GM23248 (cell line): ENCODE data around the gene MOV10L1. TPM values are rescaled to one million over a fixed set of nuclear protein-coding genes. Genes with fewer than 3 reads are reported as not detected.
A peak's percentile ranks its signal among the peaks of the same experiment; 100 is the strongest.

ENCODE experiments used
- DNase-seq: peaks from one replicate; pipeline ENCODE4 v3.0.0-alpha.2; 2015
- H2AFZ ChIP-seq: fragments of 200-600 bp; sonication (generic); 2 replicates; pipeline ENCODE4 v1.6.1; 2016; ENCODE audit warnings: antibody characterized with exemption
- H3F3A ChIP-seq: fragments of 200-600 bp; sonication (generic); 2 replicates; pipeline ENCODE4 v1.6.1; 2016; ENCODE audit warnings: mild to moderate bottlenecking, antibody characterized with exemption, mixed run types; ENCODE audit not compliant: insufficient read depth
- H3K27ac ChIP-seq: fragments of 200-600 bp; sonication (generic); 2 replicates; pipeline ENCODE4 v1.5.1; 2016; ENCODE audit warnings: mild to moderate bottlenecking
- H3K27me3 ChIP-seq: fragments of 200-600 bp; sonication (generic); replicated peaks from 2 replicates; pipeline ENCODE4 v1.6.1; 2016; ENCODE audit warnings: mild to moderate bottlenecking; ENCODE audit not compliant: insufficient read depth
- H3K36me3 ChIP-seq: fragments of 200-600 bp; sonication (generic); 2 replicates; pipeline ENCODE4 v1.6.1; 2016; ENCODE audit warnings: low read depth, mild to moderate bottlenecking
- H3K4me1 ChIP-seq: fragments of 200-600 bp; sonication (generic); 2 replicates; pipeline ENCODE4 v1.6.1; 2016; ENCODE audit warnings: mild to moderate bottlenecking; ENCODE audit not compliant: insufficient read depth
- H3K4me2 ChIP-seq: fragments of 200-600 bp; sonication (generic); one replicate; pipeline ENCODE4 v1.6.1; 2016; ENCODE audit warnings: mild to moderate bottlenecking; ENCODE audit not compliant: unreplicated experiment
- H3K4me3 ChIP-seq: fragments of 200-600 bp; sonication (generic); 2 replicates; pipeline ENCODE4 v1.5.1; 2016; ENCODE audit warnings: mild to moderate bottlenecking
- H3K79me2 ChIP-seq: fragments of 200-600 bp; sonication (generic); 2 replicates; pipeline ENCODE4 v1.6.1; 2016; ENCODE audit warnings: mild to moderate bottlenecking; ENCODE audit not compliant: insufficient read depth
- H3K9ac ChIP-seq: fragments of 200-600 bp; sonication (generic); 2 replicates; pipeline ENCODE4 v1.6.1; 2016; ENCODE audit warnings: mild to moderate bottlenecking
- H3K9me2 ChIP-seq: fragments of 200-600 bp; sonication (generic); 2 replicates; pipeline ENCODE4 v1.6.1; 2016; ENCODE audit warnings: mixed run types, mild to moderate bottlenecking, moderate library complexity; ENCODE audit not compliant: insufficient read depth
- H3K9me3 ChIP-seq: fragments of 200-600 bp; sonication (generic); one replicate; pipeline ENCODE4 v1.6.1; 2017; ENCODE audit warnings: low read depth
- H4K20me1 ChIP-seq: fragments of 200-600 bp; sonication (generic); 2 replicates; pipeline ENCODE4 v1.6.0; 2016; ENCODE audit not compliant: insufficient read depth
- EZH2 ChIP-seq: fragments of 200-600 bp; sonication (generic); IDR thresholded peaks from 2 replicates; pipeline ENCODE4 v1.6.1; 2018; ENCODE audit warnings: antibody characterized with exemption, mild to moderate bottlenecking; ENCODE audit not compliant: insufficient read depth, poor library complexity, severe bottlenecking
- EZH2phosphoT487 ChIP-seq: fragments of 200-600 bp; sonication (generic); IDR thresholded peaks from 2 replicates; pipeline ENCODE4 v1.6.1; 2018; ENCODE audit warnings: antibody characterized with exemption, moderate library complexity, mild to moderate bottlenecking, low read depth; ENCODE audit not compliant: insufficient read depth
- WGBS, 2 experiments: methylation state at CpG; one replicate each; pipeline ENCODE4 v1.1.6; 2015 to 2017; ENCODE audit warnings: low lambda C conversion rate in 2 of 2, low coverage in 1 of 2; ENCODE audit errors: missing lambda C conversion rate in 2 of 2; 5-methylcytosine and 5-hydroxymethylcytosine counted together
- in situ Hi-C: fragments of 300-500 bp; cut with MboI; formaldehyde crosslinking; loops from 2 replicates; pipeline ENCODE4 v1.15.0; 2020
- polyA plus RNA-seq: library from polyadenylated mRNA; unstranded; fragments of >200 nt; fragmentation: Nextera tagmentation; extraction: Ambion mirVana; gene quantifications from 2 replicates; pipeline ENCODE4 v1.2.1, GENCODE V29; 2016
- total RNA-seq: library from RNA; depleted of rRNA; stranded (reverse); fragments of >200 nt; shearing (Covaris generic); gene quantifications from 2 replicates; pipeline ENCODE4 v1.2.3, GENCODE V29; 2014; rRNA removed

The MOV10L1 gene
- not detected in 2 replicates for total RNA-seq
- polyA plus RNA-seq: not detected in 2 replicates

DNA sequence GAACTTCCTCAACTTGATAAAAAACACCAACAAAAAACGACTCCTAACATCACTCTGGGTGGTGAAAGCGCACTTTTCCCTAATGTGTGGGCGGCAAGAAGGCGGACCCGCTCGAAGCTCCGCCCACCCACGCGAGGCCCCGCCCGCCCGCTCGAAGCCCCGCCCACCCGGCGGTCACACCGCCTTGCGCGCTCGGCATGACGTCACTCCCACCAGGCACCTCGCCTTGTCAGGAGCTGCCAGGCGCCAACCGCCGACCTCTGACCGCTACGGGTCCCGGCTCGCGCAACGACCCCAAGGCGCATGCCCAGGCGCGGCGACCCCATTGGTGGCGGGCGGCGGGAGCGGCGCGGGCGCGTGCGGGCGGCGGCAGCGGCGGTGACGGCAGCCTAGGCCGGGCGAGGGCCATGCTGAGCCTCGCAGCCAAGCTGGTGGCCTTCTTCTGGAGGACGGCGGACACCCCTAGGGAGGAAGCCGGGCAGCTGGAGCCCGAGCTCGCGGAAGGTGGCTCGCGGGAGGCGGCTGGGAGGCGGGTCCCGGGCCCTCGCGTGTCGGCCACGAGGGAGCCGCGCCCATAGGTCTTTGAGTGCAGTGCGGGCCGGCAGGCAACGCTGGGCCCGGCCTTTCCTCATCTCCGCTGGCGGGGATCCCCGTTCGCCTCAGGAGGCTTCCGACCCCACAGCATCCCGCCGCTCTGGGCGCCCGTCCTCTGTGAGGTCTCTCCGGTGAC lies at the start of gene MOV10L1:
MOV10L1 (plus strand) TSS at position 325 of the 730 bp plus-strand sequence; CDS start at position 408, 83 bp downstream.
- Histone ChIP-seq H3K9me2 (no peaks in the 10 kb centered on the region), H3K79me2 (no peaks in the 10 kb centered on the region), H3F3A (no peaks in the 10 kb centered on the region), H3K36me3 (no peaks in the 10 kb centered on the region), H3K9ac (no peak within 1 kb of the TSS), H3K4me1 (no peaks in the 10 kb centered on the region), H3K4me2 (no peak within 1 kb of the TSS), H3K9me3 (no peaks in the 10 kb centered on the region), H3K27ac (no peak within 1 kb of the TSS), H3K4me3 (no peak within 1 kb of the TSS), H3K27me3 (peaks cover 18% of the 10 kb centered on the region), H2AFZ (no peak within 1 kb of the TSS), H4K20me1 (no peaks in the 10 kb centered on the region)
- 60 to 72% methylated on average over 39 to 82 of the region's 83 CpGs for WGBS, 2 experiments
- in situ Hi-C loops: no loop called here
- TF ChIP-seq EZH2phosphoT487 (no peak), EZH2 (no peak)
- peak; percentile 30 for DNase-seq

DNA sequence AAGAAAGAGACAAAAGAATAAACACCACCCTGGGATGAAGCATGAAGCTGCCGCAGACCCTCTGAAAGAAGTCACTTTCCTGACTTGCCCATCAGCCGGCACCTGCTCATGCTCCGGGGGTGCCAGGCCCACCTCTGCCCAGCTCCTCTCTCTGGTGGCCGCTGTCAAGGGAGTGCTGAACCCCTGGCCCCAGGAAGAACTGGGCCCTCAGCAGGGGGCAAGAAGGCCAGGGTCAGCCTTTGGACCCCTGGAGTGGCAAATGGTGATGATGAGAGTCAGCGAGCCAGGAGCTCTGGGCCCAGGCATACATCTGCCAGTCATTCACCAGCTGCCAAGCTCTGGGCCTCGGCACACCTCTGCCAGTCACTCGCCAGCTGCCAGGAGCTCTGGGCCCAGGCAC lies 49.1 kb upstream of the MOV10L1 start:
- TF ChIP-seq EZH2phosphoT487 (no peak), EZH2 (no peak)
- H3K36me3 ChIP-seq: no peaks in the 10 kb centered on the region
- 59 to 67% methylated on average over 7 of the region's 7 CpGs for WGBS, 2 experiments
- no peaks in the 10 kb centered on the region for H3K9me2 ChIP-seq
- no peak overlapping the region for H3K27ac ChIP-seq
- H3K27me3 ChIP-seq: 0 out of 2 replicates have a peak, but pooled peaks cover 8% of the 10 kb centered on the region
- no peak overlapping the region for H2AFZ ChIP-seq
- in situ Hi-C loops: no loop called here
- H3K4me1 ChIP-seq: no peaks in the 10 kb centered on the region
- no peaks in the 10 kb centered on the region for H3K9me3 ChIP-seq
- H3K4me3 ChIP-seq: no peak overlapping the region
- H3K9ac ChIP-seq: no peak overlapping the region
- no peaks in the 10 kb centered on the region for H4K20me1 ChIP-seq
- no peaks in the 10 kb centered on the region for H3F3A ChIP-seq
- DNase-seq: no peak
- H3K79me2 ChIP-seq: no peaks in the 10 kb centered on the region
- H3K4me2 ChIP-seq: no peak overlapping the region

- 0 out of 2 replicates have a peak, but pooled peaks cover 8% of the 10 kb centered on the region for H3K27me3 ChIP-seq
- DNase-seq: no peak
- H3K4me1 ChIP-seq: no peaks in the 10 kb centered on the region
- WGBS, 2 experiments: 52 to 60% methylated on average over 17 of the region's 17 CpGs
- no peaks in the 10 kb centered on the region for H4K20me1 ChIP-seq
- H3K27ac ChIP-seq: no peak overlapping the region
- no peak overlapping the region for H3K9ac ChIP-seq
- in situ Hi-C loops: no loop called here
- no peaks in the 10 kb centered on the region for H3K36me3 ChIP-seq
- no peak overlapping the region for H3K4me2 ChIP-seq
- no peaks in the 10 kb centered on the region for H3K9me2 ChIP-seq
- no peak overlapping the region for H3K4me3 ChIP-seq
- H3K79me2 ChIP-seq: no peaks in the 10 kb centered on the region
- H3K9me3 ChIP-seq: no peaks in the 10 kb centered on the region
- H2AFZ ChIP-seq: no peak overlapping the region
- no peak for TF ChIP-seq EZH2phosphoT487
- H3F3A ChIP-seq: no peaks in the 10 kb centered on the region
These were observed 48.3 kb upstream of the MOV10L1 start for GRCh38 chr22:50041361-50042065.

- Histone ChIP-seq H4K20me1 (no peaks in the 10 kb centered on the region), H3K9me2 (no peaks in the 10 kb centered on the region), H2AFZ (no peak overlapping the region), H3F3A (no peaks in the 10 kb centered on the region), H3K9me3 (no peaks in the 10 kb centered on the region), H3K36me3 (no peaks in the 10 kb centered on the region), H3K4me3 (no peak overlapping the region), H3K27ac (no peak overlapping the region), H3K27me3 (0 out of 2 replicates have a peak, but pooled peaks cover 4% of the 10 kb centered on the region), H3K4me2 (no peak overlapping the region), H3K9ac (no peak overlapping the region), H3K4me1 (no peaks in the 10 kb centered on the region), H3K79me2 (no peaks in the 10 kb centered on the region)
- TF ChIP-seq EZH2phosphoT487: no peak
- TF ChIP-seq EZH2: no peak
- in situ Hi-C loops: no loop called here
- WGBS, 2 experiments: 51 to 55% methylated on average over 29 to 30 of the region's 30 CpGs
- no peak for DNase-seq
These were observed 45.2 kb upstream of the MOV10L1 start for GRCh38 chr22:50044485-50045118.
